DMS53 (cell line): ENCODE results near the gene DMBT1.
"Not testable (repeated sequence)": the region's sequence is repeated elsewhere in the genome, so short reads cannot be mapped to it uniquely, and the experiment has no call there.

ENCODE experiments used
- DNase-seq: peaks from one replicate; lab custom pipeline; 2025; lab: John Stamatoyannopoulos, UW

Gene DMBT1

GRCh38 chr10:122549636-122550035 is 10.9 kb upstream of the DMBT1 start:
- DNase-seq = no peak

DNA sequence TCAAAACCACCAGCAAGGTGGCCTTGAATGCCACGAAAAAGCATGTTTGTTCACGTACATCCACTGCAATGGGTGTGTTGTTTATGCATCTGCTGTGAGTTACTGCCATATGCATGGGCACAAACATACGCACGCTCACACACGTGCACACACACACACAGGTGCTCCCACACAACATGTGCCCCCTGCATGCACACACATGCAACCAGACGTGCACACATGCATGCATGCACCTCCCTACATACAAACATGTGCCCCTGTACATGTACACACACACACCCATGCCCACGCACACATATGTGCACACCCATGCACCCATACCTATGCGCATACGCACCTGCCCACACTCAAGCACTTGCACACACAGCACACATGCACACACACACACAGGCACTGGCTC is 10.1 kb upstream of the DMBT1 start:
- no peak for DNase-seq

DNA sequence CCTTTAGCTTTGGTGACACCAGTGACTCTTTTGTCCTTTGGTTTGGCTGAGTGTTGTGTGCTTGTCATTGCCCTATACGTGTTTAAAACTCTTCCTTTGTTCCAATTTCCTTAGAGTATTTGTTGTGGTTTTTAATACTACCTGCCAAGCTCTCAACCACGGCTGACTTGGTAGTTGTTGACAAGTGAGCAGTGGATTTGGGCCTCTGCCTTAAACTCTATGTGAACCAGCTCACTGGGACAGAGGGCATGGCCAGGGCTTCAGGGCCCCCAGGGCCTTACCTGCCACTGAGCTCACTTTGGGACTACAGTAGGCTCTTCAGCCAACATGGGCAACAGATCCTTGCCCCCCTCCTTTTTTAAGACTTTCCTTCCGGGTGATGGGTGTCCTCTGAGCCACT is 9.6 kb upstream of the DMBT1 start:
- DNase-seq = no peak

DNA sequence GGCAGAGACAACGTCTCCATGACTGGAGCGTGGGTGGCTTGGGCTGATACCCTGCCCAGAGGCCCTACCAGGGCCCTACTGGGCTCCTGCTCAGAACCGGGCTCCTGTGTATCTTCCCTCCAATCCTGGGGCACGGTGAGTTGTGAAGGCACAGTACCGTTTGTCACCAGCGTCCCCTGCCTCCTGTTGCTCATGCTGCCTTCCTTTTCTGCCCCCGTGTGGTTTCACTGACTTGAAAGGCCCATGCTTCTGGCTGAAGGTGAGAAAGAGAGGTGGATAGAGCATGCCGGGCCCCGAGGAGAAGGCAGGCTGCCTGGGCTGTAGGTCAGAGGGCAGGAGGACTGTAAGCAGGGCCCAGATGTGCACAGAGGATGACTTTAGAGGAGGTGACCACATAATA is 9.1 kb upstream of the DMBT1 start:
- no peak for DNase-seq

DNA sequence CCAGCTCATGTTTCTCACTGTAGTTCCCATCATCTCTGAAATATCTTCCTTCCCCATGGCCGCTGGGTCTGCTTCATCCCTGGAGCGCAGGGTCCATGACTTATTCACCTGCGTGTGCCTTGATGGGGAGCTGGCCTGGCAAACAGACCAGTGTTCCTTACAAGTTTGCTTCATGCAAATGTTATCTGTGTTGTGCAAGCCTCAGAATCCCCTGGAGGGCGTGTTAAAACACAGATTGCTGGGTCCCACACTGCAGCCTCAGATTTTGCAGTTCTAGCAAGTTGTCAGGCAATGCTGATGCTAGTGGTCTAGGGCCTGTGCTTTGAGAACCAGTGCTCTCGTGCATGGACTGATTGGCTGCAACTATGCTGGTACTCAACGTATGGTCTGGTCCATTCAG is 7.2 kb upstream of the DMBT1 start:
- no peak for DNase-seq

- peak; percentile 11 for DNase-seq
Measured at GRCh38 chr10:122554131-122555036, 6.2 kb upstream of the DMBT1 start.

GRCh38 chr10:122555442-122555841 is 5.1 kb upstream of the DMBT1 start:
- peak; percentile 91 for DNase-seq

- peak; percentile 31 for DNase-seq
Measured at GRCh38 chr10:122557516-122557915, 3.0 kb upstream of the DMBT1 start.

DNA sequence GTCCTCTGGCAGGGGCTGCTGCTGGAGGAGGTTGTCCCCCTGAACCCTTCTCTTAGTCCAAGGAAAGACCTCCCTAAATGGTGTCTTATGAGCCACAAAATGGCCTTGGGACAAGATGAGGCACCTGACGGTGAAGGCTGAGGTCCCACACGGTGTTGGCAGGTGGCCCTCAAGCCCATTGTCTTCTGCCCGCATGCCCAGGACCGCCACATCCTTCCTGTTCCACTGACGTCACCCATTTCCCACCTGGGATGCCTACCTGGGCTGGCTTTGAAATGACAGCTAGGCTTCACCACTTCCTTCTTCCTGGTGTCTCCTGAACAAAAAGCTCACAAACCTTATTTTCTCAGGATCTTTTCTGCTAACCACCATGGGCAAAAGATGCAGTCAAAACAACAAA is 2.1 kb upstream of the DMBT1 start:
- peak; percentile 29 for DNase-seq

DNA sequence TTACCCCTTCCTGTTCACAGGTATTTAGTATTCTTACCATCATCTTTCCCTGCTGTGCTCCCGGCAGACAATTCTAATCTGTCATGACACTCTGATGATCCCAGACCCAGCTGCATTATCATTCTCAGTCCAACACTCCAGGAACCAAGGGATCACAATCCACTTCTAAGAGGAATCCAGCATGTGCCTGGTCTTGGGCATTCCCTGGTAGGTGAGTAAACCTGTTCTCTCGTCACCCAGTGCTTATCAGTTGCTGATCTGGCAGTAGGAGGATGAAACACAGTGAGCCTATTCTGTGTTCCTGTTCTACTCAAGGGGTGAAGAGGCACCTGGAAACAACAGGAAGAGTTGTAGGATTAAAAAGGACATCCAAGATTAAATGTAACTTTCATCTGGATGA is 1.3 kb upstream of the DMBT1 start:
- DNase-seq = no peak

GRCh38 chr10:122561212-122561611 is 658 bp downstream of the DMBT1 start:
- peak; percentile 40 for DNase-seq

- DNase-seq = no peak
Measured at GRCh38 chr10:122561792-122562191, 1.2 kb downstream of the DMBT1 start.

- DNase-seq = no peak
Measured at GRCh38 chr10:122564980-122565379, 4.4 kb downstream of the DMBT1 start.

DNA sequence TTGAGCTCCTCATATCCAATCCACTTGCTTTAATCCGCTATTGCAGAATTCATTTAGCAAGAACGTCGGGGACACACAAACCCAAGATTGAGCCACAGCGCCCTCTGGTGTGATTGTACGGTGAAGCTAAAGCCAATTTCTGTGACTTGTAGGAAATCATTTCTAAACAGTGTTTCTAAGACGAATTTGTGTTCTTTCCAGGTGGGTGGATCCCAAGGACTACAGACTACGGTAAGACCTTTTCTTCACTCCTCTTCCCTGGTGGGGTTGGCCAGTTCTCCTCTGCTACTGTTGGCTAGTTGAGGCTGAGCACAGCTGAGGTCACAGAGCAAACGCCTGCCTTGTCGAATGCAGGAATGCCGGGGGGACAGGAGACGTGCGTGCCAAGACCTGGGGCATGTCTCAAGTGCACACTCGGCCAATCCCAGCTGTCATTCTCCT is 5.2 kb downstream of the DMBT1 start:
- DNase-seq = peak; percentile 84

GRCh38 chr10:122566632-122567031 is 6.1 kb downstream of the DMBT1 start:
- DNase-seq = no peak

- peak; percentile 50 for DNase-seq
Measured at GRCh38 chr10:122567056-122567660, 6.6 kb downstream of the DMBT1 start.

- no peak for DNase-seq
Measured at GRCh38 chr10:122568551-122568950, 8.0 kb downstream of the DMBT1 start.

DNA sequence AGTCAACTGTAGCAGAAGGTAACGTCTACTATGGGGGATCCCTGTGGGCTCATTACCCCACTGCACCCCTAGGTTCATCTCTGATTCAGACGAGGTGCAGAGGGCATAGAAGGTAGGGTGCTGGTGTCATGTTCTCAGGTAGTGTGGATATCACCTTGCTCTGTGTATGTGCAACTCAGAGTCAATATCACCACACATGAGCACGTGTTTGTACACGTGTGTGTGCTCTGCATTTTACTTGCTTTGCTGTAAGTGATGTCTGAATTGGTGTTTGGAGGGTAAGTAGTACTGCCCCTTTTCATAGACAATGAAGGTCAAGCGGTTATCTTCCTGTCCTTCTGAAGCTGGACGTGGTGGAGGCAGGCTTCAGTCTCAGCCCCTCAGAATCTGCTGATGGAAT is 10.4 kb downstream of the DMBT1 start:
- DNase-seq = no peak

GRCh38 chr10:122571892-122572291 is 11.3 kb downstream of the DMBT1 start:
- DNase-seq = no peak

GRCh38 chr10:122575776-122576175 is 15.2 kb downstream of the DMBT1 start:
- DNase-seq = no peak

GRCh38 chr10:122576291-122576690 is 15.7 kb downstream of the DMBT1 start:
- no peak for DNase-seq

DNA sequence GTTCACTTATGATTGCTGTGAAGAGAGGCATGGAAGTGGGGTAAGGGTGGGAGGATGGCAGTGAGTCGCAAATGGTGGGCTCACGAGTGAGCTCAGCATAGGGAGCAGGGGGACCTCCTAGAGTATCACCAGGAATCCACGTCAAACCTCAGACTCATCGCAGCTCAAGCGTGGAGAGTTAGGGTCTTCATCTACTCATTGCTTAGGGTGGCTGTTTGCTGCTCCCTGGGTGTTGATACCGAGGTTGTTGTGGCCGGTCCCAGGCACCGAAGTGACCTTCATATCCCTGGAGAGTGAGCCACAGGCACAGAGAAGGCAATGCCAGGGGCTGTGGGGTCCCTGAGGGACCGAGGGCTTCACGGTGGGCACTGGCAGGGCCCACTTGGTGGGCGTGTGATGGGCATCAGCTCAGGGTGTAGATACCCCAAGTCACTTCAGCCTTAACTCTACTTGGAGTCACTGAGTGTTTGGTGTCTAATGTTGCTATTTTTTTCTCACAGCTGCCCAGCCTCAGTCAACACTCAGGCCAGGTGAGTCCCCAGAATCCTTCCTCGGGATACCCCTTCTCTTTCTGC is 16.8 kb downstream of the DMBT1 start:
- DNase-seq = no peak

GRCh38 chr10:122586070-122586469 is 25.5 kb downstream of the DMBT1 start:
- not testable (repeated sequence) for DNase-seq
